Endodermal cell (in vitro differentiated cells): ENCODE measurements around the gene SHANK1. TPM values are rescaled to one million over a fixed set of nuclear protein-coding genes. Genes with fewer than 3 reads are reported as not detected.

ENCODE experiments used
- DNase-seq: peaks from one replicate; pipeline ENCODE4 v3.0.0-alpha.2; 2017
- H3K27ac ChIP-seq: 2 replicates; pipeline ENCODE4 v1.5.1; 2013; ENCODE audit warnings: mild to moderate bottlenecking, low read depth, low read length, moderate library complexity
- H3K27me3 ChIP-seq: 2 replicates; pipeline ENCODE4 v1.6.1; 2013; ENCODE audit warnings: mild to moderate bottlenecking, low read length, moderate library complexity; ENCODE audit not compliant: insufficient read depth, control insufficient read depth, poor library complexity, severe bottlenecking
- H3K36me3 ChIP-seq: 2 replicates; pipeline ENCODE4 v1.7.0; 2013; ENCODE audit warnings: mild to moderate bottlenecking, low read length, moderate library complexity; ENCODE audit not compliant: control insufficient read depth, insufficient read depth
- H3K4me1 ChIP-seq: one replicate; pipeline ENCODE4 v1.7.0; 2013; ENCODE audit warnings: low read length; ENCODE audit not compliant: control insufficient read depth, insufficient read depth
- H3K4me3 ChIP-seq: 2 replicates; pipeline ENCODE4 v1.5.1; 2013; ENCODE audit warnings: mild to moderate bottlenecking, low read length, moderate library complexity
- H3K9ac ChIP-seq: 2 replicates; pipeline ENCODE4 v1.6.1; 2013; ENCODE audit warnings: mild to moderate bottlenecking, low read length, moderate library complexity; ENCODE audit not compliant: poor library complexity, severe bottlenecking; ENCODE audit errors: extremely low read depth
- H3K9me3 ChIP-seq: 2 replicates; pipeline ENCODE4 v1.6.1; 2013; ENCODE audit warnings: mild to moderate bottlenecking, low read length, moderate library complexity; ENCODE audit not compliant: control insufficient read depth
- H3K27ac Mint-ChIP-seq: 2 replicates; pipeline ENCODE4 v1.8.0; 2020; ENCODE audit warnings: mixed read lengths
- H3K27me3 Mint-ChIP-seq: 2 replicates; pipeline ENCODE4 v1.8.0; 2021; ENCODE audit warnings: mild to moderate bottlenecking, mixed read lengths; ENCODE audit not compliant: insufficient read depth
- H3K36me3 Mint-ChIP-seq: 2 replicates; pipeline ENCODE4 v1.8.0; 2020; ENCODE audit warnings: low read depth, mixed read lengths
- H3K4me1 Mint-ChIP-seq: 2 replicates; pipeline ENCODE4 v1.8.0; 2020; ENCODE audit warnings: mixed read lengths
- H3K4me3 Mint-ChIP-seq: 2 replicates; pipeline ENCODE4 v1.8.0; 2020; ENCODE audit warnings: mild to moderate bottlenecking, moderate library complexity, mixed read lengths
- H3K9me3 Mint-ChIP-seq: 2 replicates; pipeline ENCODE4 v1.8.0; 2020; ENCODE audit warnings: mild to moderate bottlenecking, mixed read lengths
- WGBS, 2 experiments: methylation state at CpG; one replicate each; pipeline versions ENCODE4 v1.1.5 to v1.1.7; 2013; ENCODE audit warnings: missing lambda C conversion rate in 2 of 2, mixed read lengths in 1 of 2; ENCODE audit not compliant: insufficient coverage in 1 of 2, insufficient read length in 1 of 2; 5-methylcytosine and 5-hydroxymethylcytosine counted together
- total RNA-seq, 2 donors: library from RNA; stranded (reverse); fragmentation: NEBNext Ultra II Directional in 1 of 2; extraction: Animal tissue kit (Norgen Biotek cat#: 25700) in 1 of 2; gene quantifications; 2 replicates in 1 of 2; 3 replicates in 1 of 2; pipeline ENCODE4 v1.2.1, GENCODE V29; 2021
- TF ChIP-seq, protein P1 (sequence below): fragments of 200-600 bp; sonication (generic); conservative IDR thresholded peaks from 2 replicates; pipeline ENCODE4 v1.5.0; 2021; ENCODE audit warnings: antibody characterized with exemption, mild to moderate bottlenecking

Gene SHANK1
- total RNA-seq, 2 donors from 2014 or later = 1.6 to 1.9 TPM

GRCh38 chr19:50721441-50722137 lies 2.0 kb upstream of the SHANK1 start:
- H3K27me3 ChIP-seq = peaks cover 18% of the 10 kb centered on the region
- no peaks in the 10 kb centered on the region for H3K4me1 ChIP-seq
- H3K4me3 Mint-ChIP-seq = no peak overlapping the region
- H3K27ac Mint-ChIP-seq = no peak overlapping the region
- no peaks in the 10 kb centered on the region for H3K9me3 ChIP-seq
- no peaks in the 10 kb centered on the region for H3K36me3 ChIP-seq
- H3K27me3 Mint-ChIP-seq = peaks cover 71% of the 10 kb centered on the region
- H3K36me3 Mint-ChIP-seq = no peaks in the 10 kb centered on the region
- H3K9ac ChIP-seq = no peak overlapping the region
- no peak overlapping the region for H3K4me3 ChIP-seq
- TF ChIP-seq, protein P1, sequence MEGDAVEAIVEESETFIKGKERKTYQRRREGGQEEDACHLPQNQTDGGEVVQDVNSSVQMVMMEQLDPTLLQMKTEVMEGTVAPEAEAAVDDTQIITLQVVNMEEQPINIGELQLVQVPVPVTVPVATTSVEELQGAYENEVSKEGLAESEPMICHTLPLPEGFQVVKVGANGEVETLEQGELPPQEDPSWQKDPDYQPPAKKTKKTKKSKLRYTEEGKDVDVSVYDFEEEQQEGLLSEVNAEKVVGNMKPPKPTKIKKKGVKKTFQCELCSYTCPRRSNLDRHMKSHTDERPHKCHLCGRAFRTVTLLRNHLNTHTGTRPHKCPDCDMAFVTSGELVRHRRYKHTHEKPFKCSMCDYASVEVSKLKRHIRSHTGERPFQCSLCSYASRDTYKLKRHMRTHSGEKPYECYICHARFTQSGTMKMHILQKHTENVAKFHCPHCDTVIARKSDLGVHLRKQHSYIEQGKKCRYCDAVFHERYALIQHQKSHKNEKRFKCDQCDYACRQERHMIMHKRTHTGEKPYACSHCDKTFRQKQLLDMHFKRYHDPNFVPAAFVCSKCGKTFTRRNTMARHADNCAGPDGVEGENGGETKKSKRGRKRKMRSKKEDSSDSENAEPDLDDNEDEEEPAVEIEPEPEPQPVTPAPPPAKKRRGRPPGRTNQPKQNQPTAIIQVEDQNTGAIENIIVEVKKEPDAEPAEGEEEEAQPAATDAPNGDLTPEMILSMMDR = no peak
- peaks cover 7% of the 10 kb centered on the region for H3K4me1 Mint-ChIP-seq
- 86 to 89% methylated on average over 9 to 10 of the region's 10 CpGs for WGBS, 2 experiments
- no peak overlapping the region for H3K27ac ChIP-seq
- no peaks in the 10 kb centered on the region for H3K9me3 Mint-ChIP-seq
- no peak for DNase-seq

DNA sequence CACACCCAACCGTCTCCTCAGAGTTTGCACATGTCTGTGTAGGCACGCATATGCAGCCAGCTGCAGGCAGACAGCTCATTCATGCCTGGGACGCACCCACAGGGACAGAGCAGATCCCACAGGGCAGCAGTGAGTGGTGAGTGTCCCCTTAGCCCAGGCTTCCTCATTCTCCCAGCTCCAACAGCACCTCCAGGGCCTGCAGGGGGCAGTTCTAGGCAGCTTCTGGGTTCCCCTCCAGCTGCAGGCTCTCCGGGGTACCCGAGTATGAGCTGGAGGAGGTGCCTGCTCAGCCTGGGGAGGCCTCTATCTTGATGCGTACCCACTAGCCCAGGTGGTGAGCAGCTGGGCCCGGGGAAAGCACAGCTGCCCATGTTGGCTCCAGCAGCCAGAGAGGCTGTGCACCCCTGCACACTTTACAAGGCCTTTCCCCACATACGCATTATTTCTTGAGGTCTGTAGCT lies 1.3 kb upstream of the SHANK1 start:
- H3K27ac Mint-ChIP-seq = no peak overlapping the region
- Histone ChIP-seq H3K36me3 (no peaks in the 10 kb centered on the region), H3K9me3 (no peaks in the 10 kb centered on the region), H3K4me3 (no peak overlapping the region), H3K27me3 (peaks cover 18% of the 10 kb centered on the region), H3K27ac (peak overlapping the region; percentile 38), H3K9ac (no peak overlapping the region), H3K4me1 (no peaks in the 10 kb centered on the region)
- no peaks in the 10 kb centered on the region for H3K9me3 Mint-ChIP-seq
- 81 to 88% methylated on average over 4 to 8 of the region's 8 CpGs for WGBS, 2 experiments
- peaks cover 7% of the 10 kb centered on the region for H3K4me1 Mint-ChIP-seq
- peaks cover 77% of the 10 kb centered on the region for H3K27me3 Mint-ChIP-seq
- TF ChIP-seq, protein P1 = peak; percentile 13
- H3K36me3 Mint-ChIP-seq = no peaks in the 10 kb centered on the region
- H3K4me3 Mint-ChIP-seq = peak overlapping the region; percentile 48
- DNase-seq = peak; percentile 71

DNA sequence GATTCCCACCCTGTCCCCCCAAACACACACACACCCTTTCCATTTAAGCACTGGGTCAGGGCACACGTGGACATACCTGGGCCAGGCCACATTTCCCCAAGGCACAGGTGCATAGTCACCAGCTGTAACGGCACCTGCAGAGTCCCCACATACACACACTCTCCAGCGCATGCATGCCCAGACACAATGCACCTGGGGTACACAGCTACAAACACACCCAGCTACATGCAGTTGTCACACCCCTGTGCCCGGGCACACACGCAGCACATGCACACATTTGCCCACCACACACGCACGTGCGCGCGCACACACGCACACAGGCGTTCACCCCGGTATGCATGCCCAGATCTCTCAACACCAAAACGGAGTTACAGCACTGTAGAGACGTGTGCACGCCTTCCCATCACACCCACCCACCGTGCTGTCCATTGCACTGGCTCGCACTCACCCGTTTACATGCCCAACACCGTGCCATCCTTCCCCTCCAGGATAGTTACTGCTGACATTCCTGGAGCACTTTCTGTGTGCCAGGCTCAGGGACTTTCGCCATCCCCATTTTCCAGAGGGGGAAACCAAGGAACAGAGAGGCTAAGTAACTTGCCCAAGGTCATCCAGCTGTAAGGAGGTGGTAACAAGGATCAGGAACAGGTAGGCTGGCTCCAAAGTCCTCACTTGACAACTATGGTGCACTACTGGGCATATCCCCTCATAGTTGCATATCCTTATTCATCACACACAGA lies 749 bp upstream of the SHANK1 start:
- H3K27ac Mint-ChIP-seq = no peak overlapping the region
- Histone ChIP-seq H3K9me3 (no peaks in the 10 kb centered on the region), H3K27me3 (peaks cover 18% of the 10 kb centered on the region), H3K36me3 (no peaks in the 10 kb centered on the region), H3K27ac (no peak overlapping the region), H3K4me3 (no peak overlapping the region), H3K4me1 (no peaks in the 10 kb centered on the region), H3K9ac (no peak overlapping the region)
- H3K27me3 Mint-ChIP-seq = peaks cover 78% of the 10 kb centered on the region
- H3K4me1 Mint-ChIP-seq = peaks cover 7% of the 10 kb centered on the region
- peak overlapping the region; percentile 48 for H3K4me3 Mint-ChIP-seq
- TF ChIP-seq, protein P1 = no peak
- 72 to 81% methylated on average over 19 to 21 of the region's 21 CpGs for WGBS, 2 experiments
- no peaks in the 10 kb centered on the region for H3K9me3 Mint-ChIP-seq
- DNase-seq = no peak
- H3K36me3 Mint-ChIP-seq = no peaks in the 10 kb centered on the region
